Cerebellar cortex (tissue), 1 donor: ENCODE data around the gene PAM.
A peak's percentile ranks its signal among the peaks of the same experiment; 100 is the strongest.

Experiments
- DNase-seq: peaks from one replicate; pipeline ENCODE4 v3.0.0-alpha.2; 2015; ENCODE audit warnings: low spot score

The PAM gene

DNA sequence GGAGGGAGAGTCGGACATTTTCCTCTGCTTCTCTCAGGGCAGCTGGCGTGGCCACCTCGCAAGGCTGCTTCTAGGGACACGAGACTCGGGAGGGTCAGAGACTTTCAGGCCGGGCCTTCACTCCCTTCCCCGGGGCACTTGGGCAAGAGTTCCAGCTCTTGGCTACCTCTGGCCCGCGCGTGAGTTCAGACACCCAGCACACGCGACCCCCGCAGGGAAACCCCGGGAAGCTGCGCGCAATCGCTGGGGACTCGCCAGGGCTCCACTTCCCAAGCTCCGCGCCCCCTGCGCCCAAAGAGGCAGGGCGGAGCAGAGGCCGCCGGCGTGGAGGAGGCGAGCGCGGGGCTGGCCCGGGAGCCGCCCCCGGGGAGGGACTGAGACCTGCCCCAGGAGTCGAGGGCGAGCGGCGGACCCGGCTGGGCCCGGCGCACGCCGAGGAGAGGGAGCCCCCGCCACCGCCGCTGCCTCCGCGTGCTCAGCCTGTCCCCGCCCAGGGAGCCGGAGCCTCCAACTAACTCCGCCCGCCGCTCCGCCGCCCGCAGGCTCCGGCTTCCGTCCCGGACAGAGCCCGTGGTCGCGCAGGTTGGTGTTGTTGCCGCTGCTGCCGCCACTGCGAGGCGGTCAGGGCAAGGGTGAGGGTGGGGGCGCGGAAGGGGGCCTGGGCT lies at the start of gene PAM:
PAM (plus strand) TSS at position 539 of the 665 bp plus-strand sequence. CDS start 110,891 bp downstream, outside the sequence.
- peak; percentile 54 for DNase-seq

DNA sequence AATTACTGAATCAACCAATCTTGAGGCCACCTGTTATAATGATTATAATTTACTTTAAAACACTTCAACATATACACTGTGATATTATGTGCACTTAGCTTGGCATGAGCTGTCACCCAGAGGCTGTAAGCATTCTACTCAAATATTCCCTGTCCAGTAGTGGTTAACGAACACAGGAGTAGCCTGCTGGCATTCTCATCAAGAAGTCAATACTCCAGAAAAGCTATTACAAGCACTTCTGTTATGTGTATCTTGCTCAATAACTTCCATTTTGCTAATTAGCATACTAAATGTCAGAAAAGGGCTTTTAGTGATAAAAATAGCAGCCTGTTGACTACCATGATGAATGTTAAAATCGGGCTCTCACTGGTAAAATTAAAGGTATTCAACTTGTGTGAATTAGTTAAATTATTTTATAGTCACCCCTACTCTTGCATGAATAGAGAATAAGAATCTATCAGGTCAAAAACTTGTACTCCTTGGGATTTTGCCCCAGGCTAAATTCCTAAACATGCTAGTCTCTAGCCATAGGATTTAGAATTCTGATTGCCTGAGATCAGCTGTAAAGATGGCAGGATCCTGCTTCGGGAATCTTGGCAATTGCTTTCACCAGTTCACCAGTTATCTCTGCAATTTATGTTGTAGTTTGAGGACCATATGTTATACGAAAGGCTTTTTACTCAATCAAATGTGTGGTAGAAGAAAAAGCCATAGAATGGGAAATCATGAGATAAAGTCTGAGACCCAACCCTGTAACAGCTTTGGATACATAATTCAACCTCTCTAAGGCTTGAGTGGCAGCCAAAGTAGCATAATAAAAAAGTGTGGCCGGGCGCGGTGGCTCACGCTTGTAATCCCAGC lies 43.4 kb upstream of the PAM start:
- DNase-seq: no peak

DNA sequence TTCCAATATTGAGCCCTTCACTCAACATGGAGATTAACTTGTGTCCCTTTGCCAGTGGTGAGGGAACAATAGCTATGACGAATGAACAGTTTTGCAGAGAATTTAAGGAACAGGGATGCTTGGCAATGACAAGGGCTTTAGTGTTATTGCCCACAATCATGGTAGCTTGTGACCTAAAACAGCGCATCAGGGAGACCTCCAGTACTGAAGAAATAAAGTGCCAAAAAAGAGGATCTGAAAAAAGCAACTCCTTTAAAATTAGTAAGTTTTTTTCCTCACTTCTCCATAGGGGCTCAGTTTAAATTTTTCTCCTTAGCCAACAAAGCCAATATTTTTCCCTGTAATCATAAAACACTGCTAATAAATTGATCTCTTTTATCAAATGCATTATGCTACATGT lies 41.8 kb upstream of the PAM start:
- DNase-seq: no peak

DNA sequence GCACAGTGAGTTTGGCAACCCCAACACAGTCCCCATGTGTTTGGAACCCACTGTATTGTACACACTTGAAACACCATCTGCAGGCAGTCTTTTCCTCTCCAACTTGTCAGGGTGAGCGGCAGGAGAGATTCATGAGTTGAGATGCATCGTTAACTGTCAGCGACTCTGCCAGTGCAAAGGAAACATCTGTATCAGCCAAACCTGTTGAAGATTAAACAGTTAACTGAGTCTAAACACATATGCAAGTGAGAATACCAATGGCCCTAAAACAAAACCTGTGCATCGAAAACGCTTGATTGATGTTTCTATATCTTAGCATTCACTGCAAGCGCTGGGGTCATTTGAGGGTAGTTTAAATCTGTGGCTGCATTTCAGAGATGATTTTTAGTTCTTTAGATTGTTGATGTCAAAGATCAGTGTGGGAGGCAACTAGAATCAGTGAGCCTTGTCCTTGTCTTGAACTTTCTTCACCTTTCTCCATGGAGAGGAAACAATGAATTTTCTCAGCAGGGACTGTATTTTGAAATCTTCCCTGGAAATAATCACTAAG lies 41.3 kb upstream of the PAM start:
- DNase-seq: no peak

DNA sequence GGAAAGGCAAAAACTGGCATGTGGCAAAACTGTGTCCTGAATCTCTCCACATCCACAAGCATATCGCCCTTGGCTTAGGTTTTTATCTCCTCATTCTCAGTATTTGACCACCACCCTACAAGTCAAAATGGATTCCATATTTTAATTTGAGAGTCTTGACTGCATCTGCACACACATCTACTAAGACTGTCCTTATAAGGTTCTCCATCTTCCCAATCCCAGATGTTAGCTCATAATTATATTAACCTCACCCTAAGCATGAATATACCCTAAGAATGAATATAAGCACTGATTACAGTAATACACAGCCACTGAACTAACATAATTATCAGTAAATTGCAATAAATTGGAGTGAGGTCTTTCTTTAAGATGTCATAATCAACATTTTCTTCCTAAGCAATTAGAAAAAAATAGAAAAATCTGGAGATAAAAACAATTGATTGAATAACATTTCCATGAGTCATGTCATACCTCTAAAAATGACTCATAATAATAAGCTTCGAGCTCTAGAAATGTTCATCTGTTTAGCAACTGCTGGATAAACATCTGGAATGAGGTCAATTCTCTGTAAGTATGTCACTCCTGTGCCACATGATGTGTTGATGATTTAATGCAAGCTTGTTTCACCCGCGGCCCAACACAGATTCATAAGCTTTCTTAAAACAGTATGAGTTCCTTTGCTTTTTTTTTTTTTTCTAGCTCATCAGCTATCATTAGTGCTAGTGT lies 39.9 kb upstream of the PAM start:
- no peak for DNase-seq

DNA sequence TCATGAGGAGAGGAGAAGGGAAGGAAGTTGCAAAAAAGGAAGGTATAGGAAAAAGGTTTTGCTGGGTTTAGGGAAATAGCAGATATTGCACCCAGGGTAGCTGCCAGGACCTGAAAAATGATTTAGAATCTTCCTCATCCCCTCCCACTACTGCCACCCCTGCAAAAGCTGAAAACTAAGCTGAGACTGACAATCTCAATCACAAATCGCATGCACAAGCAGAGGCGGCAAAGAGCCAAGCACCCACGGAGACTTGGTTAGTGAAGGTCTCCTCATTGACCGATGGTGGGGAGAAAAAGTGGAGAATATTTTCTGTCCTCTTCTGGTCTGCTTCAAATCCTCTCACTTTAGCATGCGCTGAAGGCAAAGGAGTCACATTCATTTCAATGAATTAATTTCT lies 39.1 kb upstream of the PAM start:
- DNase-seq: no peak

DNA sequence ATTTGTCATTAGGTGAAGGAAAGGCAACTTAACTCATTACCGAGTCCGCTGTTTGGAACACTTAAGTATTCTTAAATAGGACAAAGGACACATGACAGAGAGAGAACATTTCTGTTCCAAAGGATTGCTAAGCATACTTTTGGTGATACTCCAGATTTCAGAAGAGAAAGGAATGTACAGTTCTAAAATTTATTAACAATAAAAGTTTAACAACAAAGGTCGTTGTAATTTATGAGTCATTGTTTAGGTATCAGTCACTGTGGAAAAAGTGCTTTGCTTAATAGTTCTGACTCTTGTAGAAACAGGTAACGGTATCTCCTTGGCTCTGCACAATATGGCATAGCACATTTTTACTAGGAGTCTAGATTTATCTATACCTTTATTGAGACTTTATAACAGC lies 36.3 kb upstream of the PAM start:
- no peak for DNase-seq

DNA sequence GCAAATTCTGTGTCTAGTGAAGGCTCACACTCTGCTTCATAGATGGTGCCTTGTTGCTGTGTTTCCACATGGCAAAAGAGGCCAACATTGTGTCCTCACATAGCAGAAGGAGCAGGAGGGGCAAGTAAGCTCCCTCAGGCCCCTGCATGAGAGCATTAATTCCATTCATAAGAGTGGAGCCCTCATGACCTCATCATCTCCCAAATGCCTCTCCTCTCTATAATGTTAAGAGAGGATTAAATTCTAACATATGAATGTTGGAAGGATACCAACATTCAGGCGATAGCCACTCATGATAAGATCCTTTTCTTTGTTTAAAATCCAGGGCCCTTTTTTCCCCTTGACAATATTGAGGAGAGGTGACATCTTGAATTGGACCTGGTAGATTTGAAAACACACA lies 35.2 kb upstream of the PAM start:
- DNase-seq: no peak

DNA sequence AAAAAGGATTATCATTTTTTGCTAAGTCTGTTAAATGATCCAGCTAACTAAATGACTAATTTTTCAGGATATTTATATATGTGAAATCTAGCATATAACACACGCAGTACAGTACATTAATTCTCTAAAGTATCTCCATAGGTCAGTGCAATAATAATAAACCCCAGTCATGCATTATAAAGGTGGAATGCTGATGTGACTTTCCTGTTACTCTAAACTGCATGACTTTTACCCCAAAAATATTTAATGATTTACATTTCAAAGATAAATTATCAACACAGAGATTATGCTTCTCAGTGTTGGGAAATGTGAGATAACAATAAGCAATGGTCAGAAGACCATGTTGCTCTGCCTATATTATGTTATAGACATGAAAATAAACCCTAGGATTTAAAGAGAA lies 34.1 kb upstream of the PAM start:
- DNase-seq: no peak

DNA sequence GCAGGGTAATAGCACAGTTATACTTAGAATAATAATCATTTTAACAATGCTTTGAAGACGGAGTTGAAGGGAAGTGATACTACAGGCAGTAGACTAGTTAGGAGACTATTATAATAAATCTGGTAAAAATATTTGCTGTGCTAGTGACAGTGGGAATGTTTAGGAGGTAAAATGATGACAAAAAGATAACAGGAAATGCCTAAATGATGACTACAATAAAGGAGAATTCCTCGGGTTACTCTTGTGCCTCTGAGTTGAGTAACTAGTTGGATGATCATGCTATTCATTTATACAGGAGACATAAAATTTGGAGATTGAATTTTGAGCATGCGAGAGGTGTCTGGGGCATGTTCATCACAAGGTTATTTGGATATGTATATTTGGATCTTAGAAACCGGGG lies 32.2 kb upstream of the PAM start:
- DNase-seq: no peak

DNA sequence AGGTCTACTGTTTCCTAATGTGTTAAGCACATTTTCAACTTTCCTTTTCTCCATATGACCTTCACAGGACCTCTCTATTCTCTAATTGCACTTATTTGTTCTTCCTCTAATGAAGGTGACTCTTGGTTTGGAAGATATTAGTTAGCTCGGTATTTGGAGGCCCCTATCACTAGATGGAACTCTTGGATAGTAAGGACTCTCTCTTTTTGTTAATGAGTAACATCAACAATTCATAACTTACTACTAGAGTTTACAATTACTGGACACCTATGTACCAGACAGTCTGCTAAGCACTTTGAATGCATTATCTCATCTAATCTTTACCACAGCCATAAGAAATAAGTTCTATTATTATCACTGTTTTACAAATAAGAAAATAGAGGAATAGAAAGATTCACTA lies 23.4 kb upstream of the PAM start:
- no peak for DNase-seq

DNA sequence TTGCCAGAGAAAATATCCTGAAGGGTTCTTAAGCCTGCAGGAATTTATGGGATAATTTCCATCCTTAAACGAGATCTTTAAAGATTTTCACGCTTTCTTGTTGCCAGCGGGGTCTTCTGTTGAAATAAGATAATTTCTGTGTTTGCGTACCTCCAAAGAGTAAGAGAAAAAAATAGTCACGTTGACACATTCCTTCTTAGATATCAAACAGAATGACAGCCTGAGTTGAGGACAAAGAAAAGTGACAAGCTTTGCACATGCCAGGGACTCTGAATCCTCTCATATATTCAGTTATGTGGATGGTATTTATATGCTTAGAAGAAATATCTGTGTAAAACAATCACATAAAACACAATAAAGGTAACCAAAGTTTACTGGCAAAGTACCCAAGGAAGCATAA lies 21.6 kb upstream of the PAM start:
- no peak for DNase-seq

DNA sequence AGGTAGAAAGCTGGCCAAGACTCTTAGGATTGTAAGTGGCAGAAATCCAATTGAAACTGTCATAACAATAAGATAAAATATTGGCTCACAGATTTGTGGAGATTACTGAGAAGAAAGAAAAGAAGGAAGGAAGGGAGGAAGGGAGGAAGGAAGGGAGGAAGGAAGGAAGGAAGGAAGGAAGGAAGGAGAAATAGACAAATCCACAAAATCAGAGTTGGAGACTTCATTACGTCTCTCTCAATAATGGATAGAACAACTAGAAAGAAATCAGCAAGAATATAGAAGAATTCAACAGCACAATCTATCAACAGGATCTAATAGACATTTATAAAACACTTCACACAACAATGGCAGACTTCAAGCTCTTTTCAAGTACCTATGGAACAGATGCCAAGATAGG lies 17.9 kb upstream of the PAM start:
- no peak for DNase-seq

DNA sequence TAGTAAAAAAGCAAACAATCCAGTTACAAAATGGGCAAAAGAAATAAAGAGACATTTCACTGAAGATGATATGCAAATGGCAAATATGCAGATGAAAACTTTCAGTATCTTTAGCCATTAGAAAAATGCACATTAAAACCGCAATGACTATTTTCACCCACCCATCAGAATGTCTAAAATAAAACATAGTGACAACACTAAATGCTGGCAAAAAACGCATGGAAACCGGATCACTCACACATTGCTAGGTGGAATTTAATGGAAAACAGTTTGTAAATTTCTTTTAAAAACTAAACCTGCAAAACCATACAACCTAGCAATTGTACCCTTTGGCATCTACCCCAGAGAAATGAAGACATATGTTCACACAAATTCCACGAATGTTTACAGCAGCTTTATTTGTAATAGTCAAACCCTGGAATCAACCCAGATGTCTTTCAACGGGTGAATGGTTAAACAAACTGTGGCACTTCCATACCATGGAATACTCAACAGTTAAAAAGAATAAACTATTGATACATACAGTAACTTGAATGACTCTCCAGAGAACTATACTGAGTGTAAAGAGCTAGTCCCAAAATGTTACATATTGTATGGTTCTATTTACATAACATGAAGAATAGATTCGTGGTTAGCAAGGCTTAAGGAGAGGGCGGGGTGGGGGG lies 17.2 kb upstream of the PAM start:
- no peak for DNase-seq

DNA sequence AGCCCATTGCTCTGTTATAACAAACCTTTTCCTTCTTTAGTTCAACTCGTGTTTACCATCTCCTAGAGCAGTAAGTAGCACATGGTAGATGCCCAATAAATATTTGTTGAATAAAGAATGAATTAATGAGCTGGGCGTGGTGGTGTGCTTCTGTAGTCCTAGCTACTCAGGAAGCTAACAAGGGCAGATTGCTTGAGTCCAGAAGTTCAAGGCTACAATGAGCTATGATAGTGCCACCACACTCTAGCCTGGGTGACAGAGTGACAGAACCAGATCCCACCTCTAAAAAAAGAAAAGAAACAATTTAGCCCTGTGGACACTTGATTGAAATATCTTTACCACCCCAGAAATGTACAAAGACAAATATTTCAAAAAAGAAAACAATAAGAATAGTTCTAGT lies 14.6 kb upstream of the PAM start:
- no peak for DNase-seq

DNA sequence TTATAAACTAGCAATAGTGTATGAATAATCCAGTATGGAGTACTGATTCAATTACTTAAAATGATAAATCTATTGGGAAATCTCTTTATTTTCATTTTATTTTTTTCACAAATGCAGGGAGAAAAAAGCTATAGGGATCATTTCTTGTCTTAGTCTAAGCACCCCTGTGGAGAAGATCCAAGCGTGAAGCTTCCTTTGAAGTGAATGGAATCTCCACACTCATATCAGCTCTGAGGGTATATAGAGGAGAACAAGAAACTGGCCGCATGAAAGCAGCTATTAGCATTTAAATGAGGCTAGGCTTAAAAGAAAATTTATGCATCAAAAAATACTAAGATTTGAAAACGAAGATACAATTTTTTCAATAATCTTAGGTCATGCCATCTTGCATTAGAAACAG lies 12.9 kb upstream of the PAM start:
- DNase-seq: no peak

DNA sequence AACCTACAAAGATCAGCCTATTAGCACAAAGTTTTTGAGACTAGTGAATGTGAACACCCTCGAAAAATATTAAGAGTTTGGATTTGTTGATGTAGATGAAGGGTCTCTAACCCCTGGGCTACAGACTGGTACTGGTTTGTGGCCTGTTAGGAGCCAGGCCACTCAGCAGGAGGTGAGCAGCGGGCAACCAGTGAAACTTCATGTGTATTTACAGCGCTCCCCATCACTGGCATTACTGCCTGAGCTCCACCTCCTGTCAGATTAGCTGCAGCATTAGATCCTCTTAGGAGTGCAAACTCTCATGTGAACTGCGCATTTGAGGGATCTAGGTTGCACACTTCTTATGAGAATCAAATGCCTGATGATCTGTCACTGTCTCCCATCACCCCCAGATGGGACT lies 11.2 kb upstream of the PAM start:
- DNase-seq: no peak

DNA sequence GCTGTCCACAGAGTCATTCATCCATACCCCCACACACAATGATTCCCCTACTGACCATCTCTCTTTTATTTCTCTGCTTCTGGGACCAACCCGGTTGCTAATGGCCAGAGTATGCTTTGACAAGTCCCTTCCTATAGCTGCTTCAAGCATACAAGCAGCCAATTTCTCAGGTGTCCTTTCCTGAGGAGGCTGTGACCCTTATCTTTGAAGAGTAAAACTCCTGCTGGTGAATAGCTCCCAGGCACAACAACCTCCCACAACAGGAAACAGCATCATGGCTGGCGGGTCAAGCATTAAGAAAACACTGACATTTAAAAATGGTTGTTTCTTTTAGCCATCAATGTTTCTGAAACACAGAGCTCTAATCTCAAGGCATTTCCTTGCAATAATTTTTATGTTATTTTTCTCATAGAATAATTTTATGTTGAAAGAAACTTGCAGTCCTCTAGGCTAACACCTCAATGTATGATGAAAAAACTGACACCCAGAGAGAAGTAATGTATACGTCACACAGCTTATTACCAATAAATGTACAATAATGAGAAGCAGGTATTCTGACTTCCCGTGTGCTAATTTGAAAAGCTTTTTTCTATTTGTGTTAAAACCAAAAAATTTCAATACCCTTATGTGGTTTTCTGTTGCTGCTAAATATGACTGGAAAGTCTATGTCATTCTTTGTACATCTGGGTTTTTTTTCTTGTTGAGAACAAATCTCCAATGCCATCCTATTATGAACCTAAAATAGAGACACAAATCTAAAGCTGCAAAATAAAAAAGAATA lies 7.5 kb upstream of the PAM start:
- DNase-seq: no peak

DNA sequence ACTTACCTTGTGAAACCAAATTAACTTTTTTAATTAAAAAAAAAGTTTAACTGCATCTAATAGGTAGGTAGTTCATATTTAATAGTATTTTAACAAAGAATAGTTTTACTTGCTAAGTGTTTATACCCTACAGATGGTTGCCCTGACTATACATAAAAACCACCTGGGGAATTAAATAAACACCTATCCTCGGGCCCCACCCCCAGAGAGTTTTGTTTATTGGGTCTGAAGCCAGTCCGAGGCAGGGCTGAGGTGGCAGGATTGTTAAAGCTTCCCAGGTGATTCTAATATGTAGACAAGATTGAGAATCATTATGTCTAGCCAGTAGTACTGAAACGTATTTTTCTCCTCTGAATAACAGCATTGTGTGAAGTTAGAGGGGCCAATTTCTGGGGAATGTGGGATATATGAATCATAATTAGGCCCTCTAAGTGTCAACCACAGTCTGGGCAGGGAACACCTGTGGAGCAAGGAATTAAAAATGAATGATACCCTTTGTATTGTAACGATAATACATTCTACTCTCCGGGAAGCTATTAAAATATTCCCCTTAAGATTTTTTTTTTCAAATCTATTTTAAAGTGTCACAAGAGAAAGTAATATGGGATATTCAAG lies 5.6 kb upstream of the PAM start:
- no peak for DNase-seq

DNA sequence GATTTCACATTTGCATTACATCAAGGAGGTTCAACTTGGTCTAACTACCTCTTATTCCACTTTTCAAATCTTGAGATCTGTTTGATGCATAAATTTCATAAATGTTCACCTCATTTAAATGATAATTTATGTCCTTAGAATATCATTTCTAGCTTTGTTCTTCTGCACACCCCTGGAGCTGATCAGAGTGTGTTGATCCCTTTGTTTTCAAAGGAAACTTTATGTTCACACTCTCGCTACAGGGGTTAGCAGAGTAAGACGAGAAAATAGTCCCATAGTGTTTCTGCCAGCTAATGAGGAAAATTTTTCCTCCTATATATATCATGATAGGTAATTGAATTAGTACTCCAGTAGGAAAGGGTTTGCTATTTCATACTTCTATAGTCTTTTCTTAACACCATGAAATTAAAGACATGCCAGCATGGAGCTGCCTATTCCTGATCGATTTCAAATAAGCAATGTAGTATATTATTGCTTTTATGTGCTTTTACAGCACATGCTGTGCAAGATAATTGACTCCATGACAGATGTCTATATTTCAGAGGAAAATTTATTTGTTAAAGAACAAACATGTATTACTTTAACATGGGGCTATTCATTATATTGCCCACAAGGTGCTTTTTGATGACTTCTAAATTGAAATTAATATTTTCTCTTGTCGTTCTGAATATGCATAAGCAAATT lies 4.8 kb upstream of the PAM start:
- no peak for DNase-seq
